ENCODE results near the gene PARP12.
A peak's percentile ranks its signal among the peaks of the same experiment; 100 is the strongest.

Gene PARP12

GRCh38 chr7:140010194-140010895 is 52.4 kb downstream of the PARP12 start:
- DNase-seq: no peak

GRCh38 chr7:140009735-140010134 is 53.0 kb downstream of the PARP12 start:
- DNase-seq: no peak

- DNase-seq: no peak
These were observed 53.8 kb downstream of the PARP12 start for GRCh38 chr7:140008755-140009610.

GRCh38 chr7:140007051-140007690 is 55.6 kb downstream of the PARP12 start:
- DNase-seq: no peak

- no peak for DNase-seq
These were observed 56.2 kb downstream of the PARP12 start for GRCh38 chr7:140006600-140006999.

- peak; percentile 16 for DNase-seq
These were observed 56.8 kb downstream of the PARP12 start for GRCh38 chr7:140005754-140006503.

GRCh38 chr7:140005341-140005740 is 57.4 kb downstream of the PARP12 start:
- DNase-seq: no peak

GRCh38 chr7:140004672-140005071 is 58.1 kb downstream of the PARP12 start:
- no peak for DNase-seq

GRCh38 chr7:140003913-140004382 is 58.8 kb downstream of the PARP12 start:
- peak; percentile 62 for DNase-seq

GRCh38 chr7:140000666-140001268 is 62.0 kb downstream of the PARP12 start:
- DNase-seq: no peak

- DNase-seq: no peak
These were observed 63.2 kb downstream of the PARP12 start for GRCh38 chr7:139999516-139999915.

- DNase-seq: no peak
These were observed 64.2 kb downstream of the PARP12 start for GRCh38 chr7:139998572-139998971.

GRCh38 chr7:139995017-139995915 is 67.5 kb downstream of the PARP12 start:
- DNase-seq: no peak

GRCh38 chr7:139994356-139994755 is 68.4 kb downstream of the PARP12 start:
- no peak for DNase-seq

- DNase-seq: no peak
These were observed 69.2 kb downstream of the PARP12 start for GRCh38 chr7:139993592-139993991.

GRCh38 chr7:139993169-139993568 is 69.6 kb downstream of the PARP12 start:
- no peak for DNase-seq

GRCh38 chr7:139992353-139993044 is 70.3 kb downstream of the PARP12 start:
- DNase-seq: no peak

- DNase-seq: no peak
These were observed 70.8 kb downstream of the PARP12 start for GRCh38 chr7:139991911-139992310.

GRCh38 chr7:139991269-139991666 is 71.5 kb downstream of the PARP12 start:
- no peak for DNase-seq

GRCh38 chr7:139990571-139991268 is 72.0 kb downstream of the PARP12 start:
- DNase-seq: no peak
